Effector memory CD4-positive, alpha-beta T cell (primary cell): ENCODE measurements around the gene FLT3LG.

Experiments used
- DNase-seq, 3 donors: peaks; one replicate each; pipeline ENCODE4 v3.0.0-alpha.2; 2020
- H3K27ac ChIP-seq: 2 replicates; pipeline ENCODE4 v1.7.0; 2013; ENCODE audit warnings: mild to moderate bottlenecking, low read length, moderate library complexity; ENCODE audit not compliant: insufficient read depth, poor library complexity, severe bottlenecking
- H3K27me3 ChIP-seq: replicated peaks from 2 replicates; pipeline ENCODE4 v1.7.0; 2013; ENCODE audit warnings: mild to moderate bottlenecking, low read length; ENCODE audit not compliant: insufficient read depth, control insufficient read depth, poor library complexity, severe bottlenecking
- H3K36me3 ChIP-seq: 2 replicates; pipeline ENCODE4 v1.7.0; 2013; ENCODE audit warnings: mild to moderate bottlenecking, low read length, moderate library complexity; ENCODE audit not compliant: control insufficient read depth, insufficient read depth
- H3K4me1 ChIP-seq: 2 replicates; pipeline ENCODE4 v1.7.0; 2013; ENCODE audit warnings: low read length, mild to moderate bottlenecking; ENCODE audit not compliant: control insufficient read depth, insufficient read depth, poor library complexity, severe bottlenecking
- H3K4me3 ChIP-seq: 2 replicates; pipeline ENCODE4 v1.7.0; 2013; ENCODE audit warnings: low read length, low read depth, mild to moderate bottlenecking; ENCODE audit not compliant: insufficient read depth, poor library complexity, severe bottlenecking
- H3K9me3 ChIP-seq: 2 replicates; pipeline ENCODE4 v1.7.0; 2013; ENCODE audit warnings: mild to moderate bottlenecking, low read length, moderate library complexity; ENCODE audit not compliant: control insufficient read depth

Gene FLT3LG

DNA sequence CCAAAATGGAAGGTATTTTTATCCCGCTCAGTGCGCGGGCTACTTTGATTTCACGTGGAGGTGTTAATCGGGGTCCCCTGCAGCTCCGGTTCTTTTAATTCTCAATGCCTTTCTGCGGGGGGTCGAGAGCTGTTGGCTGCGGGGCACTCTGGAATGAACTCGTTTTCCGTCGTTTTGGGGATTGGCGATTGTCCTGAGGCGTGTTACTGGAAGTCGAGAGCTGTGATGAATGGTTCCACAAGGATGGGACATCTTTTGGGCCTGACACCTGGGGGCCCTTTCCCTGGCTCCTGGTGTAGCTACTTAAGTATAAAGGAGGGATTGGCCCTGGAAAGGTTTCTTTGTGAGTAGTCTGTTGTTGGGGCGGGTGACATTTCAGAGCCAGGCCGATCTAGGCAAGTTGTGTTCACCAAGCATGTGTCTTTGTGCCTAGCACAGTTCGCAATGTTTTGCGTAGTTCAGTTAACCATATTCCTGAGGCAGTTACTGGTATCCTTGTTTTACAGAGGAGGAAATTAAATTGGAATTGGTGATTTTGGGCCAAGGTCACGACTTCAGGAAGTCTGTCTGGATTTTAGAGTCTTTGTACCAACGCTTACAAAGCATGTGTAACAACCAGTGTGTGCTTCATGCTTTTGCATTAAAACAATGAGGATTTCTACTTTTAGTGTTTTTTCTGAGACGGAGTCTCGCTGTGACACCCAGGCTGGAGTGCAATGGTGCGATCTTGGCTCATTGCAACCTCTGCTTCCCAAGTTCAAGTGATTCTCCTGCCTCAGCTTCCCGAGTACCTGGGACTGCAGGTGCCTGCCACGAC is 14.2 kb downstream of the FLT3LG start:
- Histone ChIP-seq H3K9me3 (no peaks in the 10 kb centered on the region), H3K4me1 (peaks cover 33% of the 10 kb centered on the region), H3K36me3 (peaks cover 68% of the 10 kb centered on the region), H3K27me3 (no peaks in the 10 kb centered on the region), H3K4me3 (peak overlapping the region; percentile 91), H3K27ac (peak overlapping the region; percentile 85)
- no peak for DNase-seq

DNA sequence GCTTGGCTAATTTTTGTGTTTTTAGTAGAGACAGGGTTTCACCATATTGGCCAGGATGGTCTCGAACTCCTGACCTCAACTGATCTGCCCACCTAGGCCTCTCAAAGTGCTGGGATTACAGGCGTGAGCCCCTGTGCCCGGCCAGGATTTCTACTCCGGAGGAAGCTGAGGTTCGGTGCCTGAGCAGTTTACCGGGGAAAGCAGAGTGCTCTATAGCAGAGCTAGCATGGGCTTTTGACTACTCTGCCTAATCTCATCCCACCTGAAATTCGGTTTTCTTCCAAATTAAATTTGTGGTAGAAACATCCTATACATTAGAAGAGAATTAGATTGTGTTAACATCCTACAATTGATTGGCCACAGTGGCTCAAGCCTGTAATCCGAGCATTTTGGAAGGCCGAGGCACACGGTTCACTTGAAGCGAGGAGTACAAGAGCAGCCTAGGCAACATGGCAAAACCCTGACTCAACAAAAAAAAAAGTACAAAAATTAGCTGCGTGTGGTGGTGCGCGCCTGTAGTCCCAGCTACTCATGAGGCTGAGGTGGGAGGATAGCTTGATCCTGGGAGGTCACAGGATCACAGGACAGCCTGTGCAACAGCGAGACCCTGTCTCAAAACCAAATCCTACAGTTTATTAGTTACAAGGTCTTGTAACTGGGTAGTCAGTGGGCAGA is 15.0 kb downstream of the FLT3LG start:
- peaks cover 66% of the 10 kb centered on the region for H3K36me3 ChIP-seq
- no peak for DNase-seq
- H3K4me1 ChIP-seq = peaks cover 33% of the 10 kb centered on the region

DNA sequence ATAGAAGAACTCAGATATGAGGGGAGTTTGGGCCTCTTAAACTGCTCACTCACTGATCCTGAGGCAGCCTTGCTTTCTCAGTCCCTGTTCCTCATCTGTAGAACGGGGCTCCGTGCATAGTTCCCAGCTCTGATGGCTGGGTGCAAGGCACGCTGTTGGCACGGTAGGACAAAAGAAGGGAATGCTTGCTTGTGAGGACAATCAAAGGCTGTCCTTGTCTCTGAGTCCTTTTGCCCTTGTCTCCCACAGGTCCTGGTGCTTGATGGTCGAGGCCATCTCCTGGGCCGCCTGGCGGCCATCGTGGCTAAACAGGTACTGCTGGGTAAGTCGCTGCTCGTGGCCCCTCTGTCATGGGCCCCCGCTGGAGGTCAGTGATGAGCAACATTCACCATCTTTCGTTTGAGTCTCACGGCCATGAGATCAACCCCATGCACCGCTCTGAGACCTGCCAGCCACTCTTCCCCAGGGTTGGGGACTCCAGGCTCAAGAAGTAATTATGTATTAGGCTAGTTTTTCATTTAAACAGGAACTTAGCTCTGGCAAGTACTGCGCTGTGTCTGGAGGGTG is 15.7 kb downstream of the FLT3LG start:
- peaks cover 33% of the 10 kb centered on the region for H3K4me1 ChIP-seq
- H3K9me3 ChIP-seq = no peaks in the 10 kb centered on the region
- peak overlapping the region; percentile 85 for H3K27ac ChIP-seq
- peak in 1 of 3 donors; percentile 21 for DNase-seq
- H3K36me3 ChIP-seq = peaks cover 61% of the 10 kb centered on the region
- H3K4me3 ChIP-seq = peak overlapping the region; percentile 91
- no peaks in the 10 kb centered on the region for H3K27me3 ChIP-seq

More for the DNA sequence above, 15.0 kb downstream of the FLT3LG start:
- Histone ChIP-seq H3K4me3 (peak overlapping the region; percentile 91), H3K27ac (peak overlapping the region; percentile 85), H3K27me3 (no peaks in the 10 kb centered on the region), H3K9me3 (no peaks in the 10 kb centered on the region)

DNA sequence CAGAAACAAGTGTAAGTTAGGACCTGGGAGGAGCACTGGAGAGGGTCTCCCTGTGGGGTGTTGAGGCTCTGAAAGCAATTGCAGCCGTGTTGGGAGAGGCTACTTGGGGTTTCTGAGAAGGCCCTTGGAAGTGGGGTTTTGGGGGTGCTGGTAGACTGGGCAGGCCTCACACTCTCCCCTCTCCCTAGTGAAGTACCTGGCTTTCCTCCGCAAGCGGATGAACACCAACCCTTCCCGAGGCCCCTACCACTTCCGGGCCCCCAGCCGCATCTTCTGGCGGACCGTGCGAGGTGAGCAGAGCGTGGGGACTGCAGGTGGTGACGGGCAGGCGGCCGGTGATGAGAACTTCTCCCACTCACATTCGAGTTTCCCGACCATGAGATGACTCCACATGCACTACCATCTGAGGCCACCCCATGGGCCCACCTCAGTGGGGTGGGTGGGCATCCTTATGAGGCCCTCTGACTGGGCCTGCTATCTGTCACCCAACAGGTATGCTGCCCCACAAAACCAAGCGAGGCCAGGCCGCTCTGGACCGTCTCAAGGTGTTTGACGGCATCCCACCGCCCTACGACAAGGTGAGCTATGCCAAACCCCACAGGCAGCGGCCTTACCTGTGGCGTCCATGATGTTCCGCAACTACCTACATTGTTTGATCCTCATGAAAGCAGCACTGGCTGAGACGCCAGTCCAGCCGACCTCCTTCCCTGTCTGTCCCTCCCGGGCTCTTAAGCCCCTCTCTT is 16.4 kb downstream of the FLT3LG start:
- H3K36me3 ChIP-seq = peaks cover 57% of the 10 kb centered on the region
- no peak for DNase-seq
- no peaks in the 10 kb centered on the region for H3K27me3 ChIP-seq
- peak overlapping the region; percentile 91 for H3K4me3 ChIP-seq
- H3K4me1 ChIP-seq = peaks cover 33% of the 10 kb centered on the region
- H3K9me3 ChIP-seq = no peaks in the 10 kb centered on the region
- peak overlapping the region; percentile 85 for H3K27ac ChIP-seq

DNA sequence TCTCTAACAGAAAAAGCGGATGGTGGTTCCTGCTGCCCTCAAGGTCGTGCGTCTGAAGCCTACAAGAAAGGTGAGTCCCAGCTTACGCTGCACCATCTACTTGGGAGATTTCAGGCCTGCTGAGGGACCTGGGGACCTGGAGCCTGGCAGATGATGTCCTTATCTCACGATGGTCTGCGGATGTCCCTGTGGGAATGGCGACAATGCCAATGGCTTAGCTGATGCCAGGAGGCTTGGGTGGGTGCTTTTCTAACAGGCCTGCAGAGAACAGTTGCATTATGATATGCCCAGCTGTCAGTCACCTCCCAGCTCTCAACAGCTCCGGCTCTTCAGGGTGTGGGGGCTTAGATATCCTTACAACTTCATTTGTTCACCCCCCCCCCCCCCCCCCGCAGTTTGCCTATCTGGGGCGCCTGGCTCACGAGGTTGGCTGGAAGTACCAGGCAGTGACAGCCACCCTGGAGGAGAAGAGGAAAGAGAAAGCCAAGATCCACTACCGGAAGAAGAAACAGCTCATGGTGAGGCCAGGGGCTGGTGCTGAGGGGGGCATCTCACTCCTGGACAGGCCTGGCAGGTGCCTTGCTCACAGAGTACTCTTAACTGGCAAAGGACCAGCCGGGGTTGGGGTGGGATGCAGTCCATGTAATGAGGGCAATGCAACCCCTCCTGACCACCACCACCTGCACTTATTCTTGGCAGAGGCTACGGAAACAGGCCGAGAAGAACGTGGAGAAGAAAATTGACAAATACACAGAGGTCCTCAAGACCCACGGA is 17.2 kb downstream of the FLT3LG start:
- Histone ChIP-seq H3K27me3 (no peaks in the 10 kb centered on the region), H3K27ac (peak overlapping the region; percentile 85), H3K4me3 (no peak overlapping the region), H3K4me1 (peaks cover 33% of the 10 kb centered on the region), H3K9me3 (no peaks in the 10 kb centered on the region), H3K36me3 (peaks cover 49% of the 10 kb centered on the region)
- DNase-seq = no peak

DNA sequence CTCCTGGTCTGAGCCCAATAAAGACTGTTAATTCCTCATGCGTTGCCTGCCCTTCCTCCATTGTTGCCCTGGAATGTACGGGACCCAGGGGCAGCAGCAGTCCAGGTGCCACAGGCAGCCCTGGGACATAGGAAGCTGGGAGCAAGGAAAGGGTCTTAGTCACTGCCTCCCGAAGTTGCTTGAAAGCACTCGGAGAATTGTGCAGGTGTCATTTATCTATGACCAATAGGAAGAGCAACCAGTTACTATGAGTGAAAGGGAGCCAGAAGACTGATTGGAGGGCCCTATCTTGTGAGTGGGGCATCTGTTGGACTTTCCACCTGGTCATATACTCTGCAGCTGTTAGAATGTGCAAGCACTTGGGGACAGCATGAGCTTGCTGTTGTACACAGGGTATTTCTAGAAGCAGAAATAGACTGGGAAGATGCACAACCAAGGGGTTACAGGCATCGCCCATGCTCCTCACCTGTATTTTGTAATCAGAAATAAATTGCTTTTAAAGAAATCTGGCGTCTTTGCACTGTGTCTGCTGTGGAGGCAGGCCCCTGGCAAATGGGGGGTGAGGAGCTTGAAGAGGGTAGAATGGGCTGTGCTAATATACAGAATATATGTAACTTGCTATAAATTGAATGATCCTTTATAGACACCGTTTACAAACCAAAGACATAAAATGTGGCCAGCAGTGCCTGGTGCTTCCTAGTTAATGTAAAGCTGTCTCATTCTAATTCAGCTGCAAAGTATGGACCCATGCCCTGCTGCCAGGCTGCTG is 18.0 kb downstream of the FLT3LG start:
- DNase-seq = no peak
- Histone ChIP-seq H3K27me3 (no peaks in the 10 kb centered on the region), H3K9me3 (no peaks in the 10 kb centered on the region), H3K36me3 (peaks cover 45% of the 10 kb centered on the region), H3K27ac (peak overlapping the region; percentile 29), H3K4me1 (peaks cover 33% of the 10 kb centered on the region), H3K4me3 (no peak overlapping the region)

DNA sequence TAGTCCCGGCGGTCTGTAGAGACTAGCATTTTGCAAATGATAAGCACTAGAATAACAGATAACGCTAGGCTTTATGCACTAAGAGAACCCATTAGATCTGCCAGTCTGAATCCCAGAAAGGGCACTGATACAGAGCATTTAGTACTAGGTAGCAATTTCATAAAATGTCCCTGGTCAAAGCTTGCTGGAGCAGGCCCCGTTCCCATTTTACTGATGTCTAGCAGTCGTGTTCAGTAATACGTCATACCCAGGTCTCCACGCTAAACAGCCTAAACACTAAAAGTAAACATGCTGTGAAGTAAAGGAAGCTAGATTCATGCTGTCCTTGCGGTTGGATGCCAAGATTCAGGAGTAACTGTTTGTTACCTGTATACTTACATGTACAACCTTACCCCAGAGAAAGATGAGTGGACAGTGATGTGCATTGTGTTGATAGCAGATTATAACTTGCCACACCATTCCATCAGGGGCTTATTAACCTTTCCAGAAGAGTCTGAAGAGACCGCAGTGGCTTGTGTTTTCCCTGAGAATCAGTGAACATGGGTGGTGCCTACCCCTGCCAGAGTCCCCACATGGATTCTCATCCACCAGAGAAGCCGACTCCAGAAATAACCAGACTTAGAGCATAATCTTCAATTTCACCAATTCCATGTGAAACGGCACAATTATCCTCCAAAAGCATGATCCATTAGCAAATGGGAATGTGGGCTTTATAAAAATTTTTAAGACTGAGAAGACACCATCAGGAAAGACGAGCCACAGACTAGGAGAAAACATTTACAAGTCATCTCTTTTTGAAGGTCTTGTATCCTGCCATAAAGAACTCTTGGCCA is 18.8 kb downstream of the FLT3LG start:
- Histone ChIP-seq H3K4me1 (peaks cover 39% of the 10 kb centered on the region), H3K4me3 (no peak overlapping the region), H3K27me3 (no peaks in the 10 kb centered on the region), H3K36me3 (peaks cover 47% of the 10 kb centered on the region), H3K27ac (peak overlapping the region; percentile 29), H3K9me3 (no peaks in the 10 kb centered on the region)
- no peak for DNase-seq

DNA sequence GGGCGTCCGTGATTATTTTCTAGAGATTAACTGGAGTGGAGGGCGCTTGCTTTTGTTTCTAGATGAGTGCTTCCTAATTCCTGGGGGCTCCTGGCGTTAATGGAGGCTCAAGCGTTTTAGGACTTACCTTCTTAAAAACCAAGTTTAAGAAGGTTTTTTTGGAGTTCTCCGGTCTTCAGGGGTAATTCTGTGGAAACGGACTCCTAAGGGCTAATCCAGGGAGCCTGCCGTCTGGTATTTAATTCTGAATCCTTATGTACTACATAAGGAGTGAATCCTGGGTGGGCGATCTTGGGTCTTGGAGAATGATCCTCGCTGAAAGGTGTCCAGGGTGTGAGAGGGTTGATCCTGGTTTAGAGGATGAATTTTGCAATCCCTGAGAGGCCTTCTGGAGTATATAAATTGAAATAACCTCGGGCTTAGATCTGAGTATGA is 22.6 kb downstream of the FLT3LG start:
- peak overlapping the region; percentile 92 for H3K4me3 ChIP-seq
- H3K4me1 ChIP-seq = peaks cover 24% of the 10 kb centered on the region
- DNase-seq = no peak
- no peaks in the 10 kb centered on the region for H3K9me3 ChIP-seq
- H3K27ac ChIP-seq = peak overlapping the region; percentile 97
- peaks cover 42% of the 10 kb centered on the region for H3K36me3 ChIP-seq
- H3K27me3 ChIP-seq = no peaks in the 10 kb centered on the region
